ENCODE measurements around the gene SETBP1.

The SETBP1 gene

DNA sequence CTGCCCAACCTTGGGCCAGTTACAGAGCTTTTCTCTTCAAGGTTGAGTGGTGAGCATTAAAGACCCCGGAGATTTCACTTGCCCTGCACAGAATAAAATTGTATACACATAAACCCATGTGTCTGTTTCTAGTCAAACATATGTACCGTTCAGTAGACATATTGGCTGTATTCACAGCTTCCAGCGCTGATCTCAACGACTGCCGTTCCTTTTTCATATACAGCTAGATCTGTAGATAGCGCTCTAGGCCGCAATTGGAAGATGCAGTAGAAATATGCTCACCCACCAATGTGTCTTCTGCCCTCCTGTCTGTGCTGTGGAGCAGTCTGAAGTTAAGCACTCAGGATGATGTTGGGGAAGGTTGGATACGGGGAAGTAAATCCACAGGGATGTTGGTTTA is 317.7 kb downstream of the SETBP1 start:
- no peak for DNase-seq

DNA sequence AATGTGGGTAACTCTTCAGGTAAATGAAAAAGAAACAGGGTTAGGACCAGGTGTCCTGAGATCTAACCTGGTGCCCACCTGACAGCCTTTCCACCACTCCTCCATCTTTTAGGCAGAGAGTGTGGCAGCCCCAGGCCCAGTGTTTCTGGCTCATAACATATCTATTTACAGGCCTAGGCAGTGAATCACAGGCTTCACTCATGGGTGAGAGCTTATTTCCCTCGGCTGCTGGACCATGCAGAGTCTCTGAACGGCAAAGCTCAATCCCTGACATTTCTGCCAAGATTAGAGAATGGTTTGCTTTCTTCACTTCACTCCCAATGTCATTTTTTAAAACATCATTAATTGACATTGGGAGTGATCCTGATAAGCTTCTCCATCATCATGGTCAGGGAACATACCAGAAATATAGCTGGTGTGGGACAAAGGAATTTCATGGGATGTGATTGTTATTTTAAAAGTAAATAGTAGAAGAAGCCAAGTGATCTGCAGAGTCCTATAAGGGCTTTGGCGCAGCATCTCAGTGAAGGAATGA is 323.9 kb downstream of the SETBP1 start:
- DNase-seq, result no peak

DNA sequence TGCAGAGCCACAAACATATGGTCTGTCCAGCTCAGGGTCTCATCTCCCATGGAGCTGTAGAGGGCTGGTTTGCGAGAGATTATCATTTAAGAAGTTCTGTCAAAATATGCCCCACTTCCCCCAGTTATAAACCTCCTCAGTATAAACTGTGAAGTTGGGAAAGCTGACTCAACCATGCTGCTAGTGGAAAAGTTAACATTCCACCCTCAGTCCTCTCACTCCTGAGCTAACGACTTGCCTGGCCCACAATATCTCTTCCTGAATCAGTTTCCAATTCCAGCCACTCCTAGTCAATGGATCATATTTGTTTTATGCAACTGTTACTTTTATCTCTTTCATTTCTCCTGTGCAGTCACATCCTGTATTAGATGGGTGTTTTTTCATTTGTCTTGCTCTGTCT is 326.2 kb downstream of the SETBP1 start:
- no peak for DNase-seq

DNA sequence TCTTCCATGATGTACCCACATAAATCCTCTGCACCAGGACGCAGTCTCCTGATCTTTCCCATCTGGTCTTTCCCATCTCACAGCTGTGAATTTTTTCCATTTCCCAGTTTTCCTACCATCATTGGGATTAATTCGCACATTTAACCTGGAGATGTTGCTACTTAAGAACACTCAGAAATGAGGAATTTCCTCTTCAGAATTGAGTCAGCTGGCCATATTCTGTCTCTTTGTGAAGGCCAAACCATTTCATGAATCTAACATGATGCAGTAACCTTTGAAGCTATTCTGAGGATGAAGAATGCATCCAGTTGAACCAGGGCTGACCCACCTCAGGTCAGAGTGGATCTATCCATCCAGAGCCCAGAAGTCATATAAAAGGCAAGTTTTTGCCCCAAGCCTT is 326.8 kb downstream of the SETBP1 start:
- DNase-seq, result no peak

DNA sequence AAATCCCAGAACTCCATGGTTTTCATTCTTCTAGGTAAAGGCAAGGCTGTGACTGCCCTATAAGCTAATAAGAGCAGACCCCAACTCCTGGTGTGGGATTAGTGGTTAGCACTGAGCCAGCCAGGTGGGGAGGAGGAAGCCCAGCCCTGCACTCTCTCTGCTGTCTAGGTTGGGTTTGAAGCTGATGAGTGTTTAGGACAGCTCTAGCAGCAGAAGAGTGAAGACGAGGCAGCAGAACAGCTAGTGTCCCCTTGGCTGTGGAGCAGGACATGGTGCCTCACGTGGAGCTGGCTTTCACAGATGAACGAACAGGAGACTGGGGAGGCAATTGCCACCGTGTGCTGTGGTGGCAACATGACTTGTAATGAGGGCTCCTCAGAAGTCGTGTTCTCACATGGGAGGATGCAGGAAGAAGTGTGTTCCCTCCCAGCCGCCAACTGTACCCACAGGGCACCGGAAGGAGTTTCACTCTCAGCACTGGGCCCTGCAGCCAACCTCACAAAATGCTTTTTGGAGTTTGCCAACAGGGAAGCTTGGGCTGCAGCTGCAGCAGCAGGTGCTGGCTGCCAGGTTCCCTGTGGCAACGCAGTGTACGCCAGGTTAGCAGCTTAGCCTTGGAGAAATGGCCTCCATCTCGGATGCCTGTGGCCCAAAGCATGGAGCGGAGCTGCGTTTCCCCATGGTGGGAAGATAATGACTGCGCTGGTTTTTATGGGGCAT is 328.2 kb downstream of the SETBP1 start:
- DNase-seq, result no peak

DNA sequence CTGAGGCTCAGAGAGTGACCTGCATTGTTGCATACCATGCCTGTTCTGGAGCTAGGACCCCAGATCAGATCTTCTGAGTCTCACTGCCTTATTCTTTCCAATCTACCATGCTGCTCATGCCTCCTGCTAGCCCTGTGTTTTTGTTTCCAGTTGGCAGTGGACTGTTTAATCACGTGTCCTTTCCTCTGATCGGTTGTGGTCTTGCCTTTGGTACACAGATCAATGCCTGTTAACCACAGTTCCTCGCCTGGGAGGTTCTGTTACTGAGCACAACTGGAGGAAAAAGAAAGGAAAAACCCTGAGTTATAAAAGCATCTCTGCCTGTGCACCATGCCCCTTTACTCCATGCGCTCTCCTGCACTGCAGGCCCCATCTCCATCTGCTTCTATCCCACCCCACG is 329.1 kb downstream of the SETBP1 start:
- no peak for DNase-seq

DNA sequence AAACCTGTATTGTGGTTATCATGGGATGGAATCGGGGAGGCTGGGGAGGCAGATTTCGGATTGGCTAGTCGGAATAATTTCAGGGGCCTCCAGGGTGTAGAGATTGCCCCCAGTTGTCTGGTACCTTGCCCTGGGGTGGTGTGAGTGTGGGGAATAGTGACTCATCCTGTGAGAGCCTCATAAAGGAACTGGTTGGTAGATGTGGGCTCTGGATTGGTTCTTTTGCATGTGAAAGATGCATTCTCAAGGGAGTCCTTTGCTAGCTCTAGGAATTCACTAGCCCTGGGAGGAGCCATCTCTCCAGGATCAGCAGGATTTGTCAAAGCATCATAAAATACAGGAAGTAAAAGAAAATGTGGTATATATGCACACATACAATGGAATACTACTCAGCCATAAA is 331.6 kb downstream of the SETBP1 start:
- DNase-seq, result no peak

DNA sequence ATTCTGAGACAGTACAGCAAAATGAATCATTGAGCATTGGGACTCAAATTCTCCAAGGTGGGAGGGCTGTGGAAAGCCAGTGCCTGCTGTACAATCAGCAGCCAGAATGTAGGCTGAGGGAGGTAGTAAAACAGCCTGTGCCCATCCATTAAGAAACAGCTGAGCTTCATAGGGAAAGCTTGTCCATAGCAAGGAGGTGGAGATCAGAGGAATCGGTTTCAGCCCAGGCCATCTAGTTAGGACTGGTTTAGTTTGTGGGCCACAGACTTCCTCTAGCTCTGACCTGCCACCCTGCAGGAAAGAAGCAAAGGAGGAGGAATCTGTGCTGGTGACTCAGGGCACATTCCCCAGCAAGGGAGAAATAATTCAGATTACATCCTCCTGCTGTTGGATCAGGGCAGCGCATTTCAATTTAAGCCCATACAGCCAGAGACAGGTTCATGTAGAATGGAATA is 333.4 kb downstream of the SETBP1 start:
- DNase-seq, result no peak

DNA sequence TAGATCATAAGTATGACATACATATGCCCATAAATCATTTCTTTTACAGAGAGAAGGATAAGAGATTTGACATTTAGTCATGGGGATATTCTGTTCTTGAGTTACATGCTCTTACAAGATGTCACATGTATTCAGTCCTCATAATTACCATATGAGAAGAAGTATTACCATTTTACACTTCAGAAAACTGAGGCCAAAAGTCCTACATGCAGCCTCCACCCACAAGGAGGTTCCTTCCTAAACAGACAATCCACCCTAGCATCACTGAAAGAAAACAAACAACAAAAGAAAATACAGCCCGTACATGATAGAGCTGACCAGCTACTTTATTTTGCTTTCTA is 335.1 kb downstream of the SETBP1 start:
- no peak for DNase-seq

DNA sequence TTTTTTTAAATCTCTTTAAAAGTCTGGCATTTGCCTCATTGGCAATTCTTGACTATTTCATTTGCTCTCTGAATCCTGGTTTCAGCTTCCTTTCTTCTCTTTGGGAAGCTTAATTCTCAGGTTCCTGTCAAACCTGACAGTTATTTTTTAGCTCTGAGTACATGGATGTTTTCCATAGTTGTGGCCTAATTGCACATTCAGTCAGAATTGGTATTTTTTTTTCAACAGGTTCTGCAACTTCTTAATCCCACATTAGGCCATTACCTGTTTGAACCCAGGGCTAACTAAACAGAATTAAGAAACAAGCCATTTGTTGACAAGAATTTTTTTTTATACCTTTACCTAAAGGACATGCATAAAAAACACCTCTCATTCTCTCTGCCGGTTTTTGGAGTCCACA is 338.8 kb downstream of the SETBP1 start:
- DNase-seq, result no peak

DNA sequence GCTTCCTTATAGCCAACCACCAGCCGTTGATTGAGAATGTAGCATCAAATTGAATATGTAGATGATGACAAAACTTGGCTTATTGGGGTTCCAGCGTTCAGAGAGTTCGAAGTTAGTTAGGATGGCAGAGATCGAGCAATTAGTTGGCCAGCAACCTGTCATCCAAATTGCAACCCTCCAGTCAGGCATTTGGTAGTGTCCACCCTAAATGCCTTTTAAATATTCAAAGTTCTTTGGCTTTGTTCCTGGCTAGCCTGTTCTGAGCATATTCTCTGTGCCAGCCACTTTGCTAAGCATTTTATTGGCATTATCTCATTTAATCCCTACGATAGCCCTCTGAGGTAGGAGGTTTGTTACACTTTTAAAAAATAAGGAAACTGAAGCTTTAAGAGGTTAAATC is 342.8 kb downstream of the SETBP1 start:
- DNase-seq, result no peak

DNA sequence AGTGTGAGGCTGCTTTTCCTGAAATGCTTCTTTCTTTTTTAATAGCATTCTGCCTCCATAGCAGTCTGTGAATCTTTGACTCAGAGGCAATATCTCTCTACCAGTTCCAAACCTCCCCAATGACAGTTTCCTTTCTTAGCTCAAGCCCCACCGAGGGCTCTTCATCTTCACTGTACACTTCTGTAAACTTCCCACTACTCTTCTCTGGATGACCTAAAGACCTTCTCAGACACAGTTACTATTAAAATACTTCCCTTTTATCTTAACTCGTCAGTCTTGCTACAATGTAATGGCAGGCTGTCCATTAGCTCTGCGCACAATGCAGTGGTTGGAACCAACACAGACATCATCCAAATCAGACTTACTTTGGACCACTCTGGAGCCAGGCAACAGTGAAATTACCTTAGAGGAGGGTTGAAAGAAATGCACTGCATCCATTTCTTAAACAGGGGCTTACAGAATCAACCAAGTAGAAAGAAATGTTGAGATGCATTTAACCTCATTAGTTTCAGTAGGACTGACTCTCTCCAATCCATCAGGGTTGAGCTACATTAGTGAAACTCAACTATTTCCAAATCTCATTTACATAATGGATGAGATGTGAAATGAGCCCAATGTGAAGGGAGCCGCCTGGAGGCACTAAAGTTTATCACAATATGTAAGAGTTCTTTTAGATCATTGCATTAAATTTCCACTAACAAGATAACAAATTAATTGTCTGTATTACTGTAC is 343.8 kb downstream of the SETBP1 start:
- no peak for DNase-seq

DNA sequence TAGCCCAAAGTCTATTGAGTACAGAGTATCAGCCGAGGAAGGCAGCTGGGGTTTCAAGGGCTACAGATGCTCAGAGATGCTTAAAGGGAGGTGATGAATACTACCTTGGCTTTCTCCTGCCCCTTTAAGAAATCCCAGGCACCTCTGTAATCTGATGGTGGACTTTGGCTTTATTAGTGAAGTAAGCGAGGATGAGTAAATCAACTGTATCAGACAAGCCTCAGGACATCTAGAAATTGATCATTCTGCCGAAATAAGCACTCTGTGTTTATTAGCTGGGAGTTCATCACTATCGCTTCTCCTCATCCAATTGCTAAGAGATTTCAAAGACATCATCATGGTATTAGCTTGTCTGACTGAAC is 344.4 kb downstream of the SETBP1 start:
- DNase-seq, result no peak

DNA sequence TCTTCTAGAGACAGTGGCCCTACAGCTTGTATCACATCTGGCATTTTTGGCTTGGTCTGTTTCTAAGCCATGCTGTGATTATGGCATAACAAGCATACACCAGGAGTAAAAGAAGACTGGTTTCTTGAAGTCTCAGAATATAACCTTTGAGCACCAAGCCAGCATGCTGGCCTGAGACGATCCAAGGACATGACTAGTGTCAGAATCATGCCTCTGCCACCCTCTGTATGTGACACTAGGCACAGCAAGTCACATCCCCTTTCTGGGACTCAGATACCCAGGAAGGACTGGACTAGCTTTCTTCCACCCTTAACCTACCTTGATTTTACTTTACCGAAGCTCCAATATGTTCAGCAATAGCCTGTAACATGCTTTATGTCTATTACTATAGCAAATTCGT is 345.5 kb downstream of the SETBP1 start:
- no peak for DNase-seq

DNA sequence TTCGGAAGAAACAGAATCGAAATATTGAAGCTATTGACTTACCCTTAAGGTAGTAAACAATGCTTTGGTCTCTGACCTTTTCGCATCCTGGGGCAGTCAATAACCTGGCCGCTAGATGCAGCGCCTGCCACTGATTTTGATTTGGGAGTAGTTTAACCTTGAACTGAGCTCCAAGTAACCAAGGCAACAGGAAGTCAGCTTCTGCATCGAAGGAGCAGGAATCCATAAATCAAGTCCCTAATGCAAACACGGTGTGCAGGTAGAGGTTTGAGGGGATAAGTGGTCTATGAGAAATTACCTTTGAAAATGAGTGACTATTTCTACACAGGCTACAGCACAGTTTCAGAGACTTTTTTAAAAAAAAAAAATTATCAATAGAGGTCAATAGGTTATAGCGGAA is 353.5 kb downstream of the SETBP1 start:
- DNase-seq, result no peak

DNA sequence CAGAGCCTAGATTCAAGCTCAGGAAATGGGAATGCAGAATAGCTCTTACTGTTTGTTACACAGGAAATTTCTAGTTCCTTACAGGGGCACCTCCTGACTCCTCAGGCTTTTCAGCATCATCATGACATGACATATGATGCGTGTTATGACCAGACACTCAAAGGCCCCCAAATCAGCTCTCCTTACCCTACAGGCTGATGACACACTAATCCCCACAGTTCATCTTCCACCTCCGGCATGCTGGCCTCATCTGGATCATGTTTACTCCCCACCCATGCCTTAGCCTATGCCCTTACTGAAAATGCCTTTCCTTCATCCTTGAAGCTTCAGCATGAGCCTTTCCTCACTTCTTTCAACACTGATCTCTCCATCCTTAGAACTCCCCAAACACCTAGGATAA is 356.9 kb downstream of the SETBP1 start:
- no peak for DNase-seq

DNA sequence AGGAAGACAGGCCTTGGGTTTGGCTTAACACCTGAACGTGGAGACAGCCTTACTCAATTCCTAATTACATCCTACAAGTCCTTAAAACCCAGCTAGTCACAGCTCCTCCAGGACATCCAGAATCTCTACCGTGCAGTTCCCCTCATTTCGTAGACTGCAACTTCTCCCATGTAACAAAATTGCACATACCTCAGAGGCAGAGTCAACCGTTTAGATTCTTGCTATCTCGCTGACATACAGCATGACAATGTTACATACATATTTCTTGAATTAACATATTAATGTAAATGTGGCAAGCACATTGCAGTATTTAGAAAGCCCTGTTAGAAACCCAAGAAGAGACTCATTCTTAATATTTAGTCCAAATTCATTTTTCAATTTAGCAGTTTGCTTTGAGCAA is 358.7 kb downstream of the SETBP1 start:
- no peak for DNase-seq

DNA sequence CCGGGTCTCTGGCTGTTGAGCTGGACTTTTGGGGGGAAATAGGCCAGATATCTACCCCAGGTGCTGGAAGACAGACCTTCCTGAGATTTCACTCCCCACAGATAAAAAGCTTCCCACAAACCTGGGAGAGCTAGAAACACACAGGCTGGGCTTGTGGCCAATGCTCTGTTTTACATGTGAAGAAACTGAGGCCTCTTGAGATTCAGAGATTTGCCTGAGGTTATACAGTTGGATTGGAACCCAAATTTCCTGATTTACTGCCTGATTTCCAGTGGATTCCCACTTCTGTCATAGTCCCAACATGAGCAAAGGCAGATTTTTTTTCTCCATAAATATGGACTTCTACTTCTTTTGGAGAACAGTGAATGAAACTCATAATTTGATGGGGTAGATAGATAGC is 360.2 kb downstream of the SETBP1 start:
- DNase-seq, result no peak

DNA sequence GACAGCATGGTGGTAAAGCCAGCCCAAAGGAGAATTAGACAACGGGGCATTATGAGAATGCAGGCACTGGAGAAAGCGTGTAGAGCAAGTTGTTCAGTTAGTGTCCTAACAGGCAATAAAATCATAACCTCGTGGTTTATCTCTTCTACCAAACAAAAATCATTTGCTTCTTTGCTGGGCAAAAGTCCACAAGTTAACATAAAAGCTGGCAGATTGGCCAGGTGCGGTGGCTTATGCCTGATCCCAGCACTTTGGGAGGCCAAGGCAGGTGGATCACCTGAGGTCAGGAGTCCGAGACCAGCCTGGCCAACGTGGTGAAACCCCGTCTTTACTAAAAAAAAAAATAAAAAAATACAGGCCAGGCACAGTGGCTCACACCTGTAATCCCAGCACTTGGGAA is 364.1 kb downstream of the SETBP1 start:
- no peak for DNase-seq

DNA sequence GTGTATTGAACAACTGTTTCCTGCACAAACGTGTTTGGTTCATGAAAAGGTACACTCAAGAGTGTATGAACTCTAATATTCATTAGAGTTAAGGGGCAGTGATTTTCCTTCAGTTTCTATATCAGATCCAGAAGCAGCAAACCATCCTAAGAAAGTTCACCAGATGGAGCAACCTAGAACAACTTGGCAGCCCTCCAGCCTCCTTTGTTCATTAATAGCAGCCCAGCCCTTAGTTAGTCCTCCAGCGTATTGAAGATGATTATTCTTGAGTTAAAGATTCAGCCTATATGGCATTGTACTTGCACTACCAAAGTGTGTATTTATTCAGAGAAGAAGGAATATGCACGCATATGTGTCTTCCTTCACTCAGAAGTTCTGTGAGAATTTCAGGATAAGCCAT is 365.5 kb downstream of the SETBP1 start:
- DNase-seq, result no peak

DNA sequence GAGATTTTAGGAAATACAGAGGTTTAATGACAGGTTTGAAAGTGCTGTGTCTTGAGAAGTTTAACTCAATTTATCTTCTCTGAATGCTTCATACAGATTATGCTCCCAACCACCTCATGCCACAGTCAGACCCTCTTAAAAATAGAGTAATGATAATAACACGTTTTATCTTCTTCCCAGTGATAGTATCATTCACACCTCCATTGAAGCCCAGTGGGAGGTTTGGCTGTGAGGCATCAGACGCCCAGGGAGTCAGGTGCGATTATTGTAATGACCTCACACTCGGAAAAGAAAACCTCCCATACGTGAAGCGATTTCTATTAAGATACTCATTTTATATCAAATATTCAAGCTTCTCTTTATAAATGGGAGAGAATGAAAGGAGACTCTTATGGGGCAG is 366.3 kb downstream of the SETBP1 start:
- DNase-seq, result no peak

DNA sequence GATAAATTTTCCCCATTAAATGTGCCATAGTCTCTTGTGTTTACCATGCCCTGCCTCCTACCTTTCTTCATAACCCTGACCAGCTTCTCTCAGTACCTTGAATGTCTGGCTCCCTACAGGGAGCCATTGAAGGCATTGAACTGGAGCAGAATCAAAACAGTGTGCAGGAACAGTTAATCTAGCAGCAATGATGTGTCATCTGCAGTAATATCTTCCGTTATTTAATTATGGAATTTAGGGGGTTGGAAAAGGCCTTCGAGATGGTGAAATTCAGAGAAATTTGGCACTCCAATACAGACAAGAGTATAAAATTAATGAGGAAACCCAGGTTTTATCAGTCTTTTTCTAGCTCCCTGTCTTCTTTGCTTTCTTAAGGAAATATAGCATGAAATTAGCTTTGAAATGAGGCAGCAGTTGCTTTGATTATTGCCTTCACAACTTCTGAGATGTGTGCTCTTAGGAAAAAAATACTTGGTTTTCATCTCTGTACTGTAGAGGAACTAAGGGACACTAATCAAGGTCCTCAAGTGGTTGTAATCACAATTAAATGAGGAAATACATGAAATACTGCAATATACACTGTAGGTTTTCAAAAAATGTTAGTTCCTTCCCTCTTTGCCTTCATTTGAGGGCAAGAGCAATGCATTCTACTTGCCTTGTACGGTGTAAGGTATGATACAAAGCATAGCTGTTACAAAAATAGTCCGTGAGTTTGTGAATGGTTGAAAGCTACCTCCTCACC is 369.1 kb downstream of the SETBP1 start:
- no peak for DNase-seq

DNA sequence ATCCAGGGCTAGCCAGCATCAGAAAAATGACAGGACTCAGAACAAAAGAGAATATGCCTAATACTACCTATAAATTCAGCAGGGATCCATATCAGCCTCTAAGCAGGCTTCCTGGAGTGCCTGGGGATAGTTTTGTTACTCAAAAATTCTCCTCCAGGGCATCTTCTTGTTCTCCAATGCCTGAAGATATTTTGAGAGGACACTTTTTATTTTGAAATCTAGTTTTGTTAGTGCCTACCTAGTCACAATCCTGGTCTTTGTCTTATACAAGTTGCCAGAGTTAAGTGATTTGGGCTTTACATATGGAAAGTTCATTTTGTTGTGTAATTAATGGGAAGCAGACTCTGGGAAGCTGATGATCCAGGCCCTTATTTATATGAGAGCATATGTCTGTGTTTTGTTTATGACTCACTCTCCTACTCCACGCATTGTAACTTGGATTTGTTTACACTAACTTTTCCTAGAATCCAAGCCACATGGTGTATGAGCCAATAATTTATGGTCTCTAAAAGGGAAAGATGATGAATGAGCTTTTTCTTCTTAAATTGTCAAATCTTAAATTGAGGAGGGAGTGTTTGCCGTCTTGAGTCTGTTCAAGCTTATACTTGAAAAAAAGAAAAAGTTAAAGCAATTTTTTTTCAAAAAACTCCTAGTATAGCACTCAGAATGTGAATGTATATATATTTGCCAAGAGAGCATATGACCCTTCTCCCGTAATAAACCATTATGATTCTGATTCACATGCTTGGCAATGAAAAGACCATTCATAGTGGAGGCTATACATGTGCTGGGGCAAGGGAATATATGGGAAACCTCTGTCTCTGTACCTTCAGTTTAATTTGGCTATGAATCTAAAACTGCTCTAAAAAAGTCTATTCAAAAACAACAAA is 370.3 kb downstream of the SETBP1 start:
- no peak for DNase-seq
